GM19193 (cell line): Measurements from ENCODE around the gene KCND2.

Experiments used
- POLR2A ChIP-seq: IDR thresholded peaks from 4 replicates; pipeline ENCODE4 v1.6.1; 2011; ENCODE audit not compliant: insufficient read depth, insufficient read length; ENCODE audit errors: extremely low read depth

KCND2 gene

GRCh38 chr7:120717166-120717565, 444.2 kb downstream of the KCND2 start:
- no peak for TF ChIP-seq POLR2A

GRCh38 chr7:120718361-120718760, 445.4 kb downstream of the KCND2 start:
- TF ChIP-seq POLR2A: no peak

GRCh38 chr7:120720317-120720716, 447.3 kb downstream of the KCND2 start:
- no peak for TF ChIP-seq POLR2A

- no peak for TF ChIP-seq POLR2A
These were observed 450.8 kb downstream of the KCND2 start for GRCh38 chr7:120723465-120724385.

GRCh38 chr7:120724448-120724847, 451.5 kb downstream of the KCND2 start:
- no peak for TF ChIP-seq POLR2A

DNA sequence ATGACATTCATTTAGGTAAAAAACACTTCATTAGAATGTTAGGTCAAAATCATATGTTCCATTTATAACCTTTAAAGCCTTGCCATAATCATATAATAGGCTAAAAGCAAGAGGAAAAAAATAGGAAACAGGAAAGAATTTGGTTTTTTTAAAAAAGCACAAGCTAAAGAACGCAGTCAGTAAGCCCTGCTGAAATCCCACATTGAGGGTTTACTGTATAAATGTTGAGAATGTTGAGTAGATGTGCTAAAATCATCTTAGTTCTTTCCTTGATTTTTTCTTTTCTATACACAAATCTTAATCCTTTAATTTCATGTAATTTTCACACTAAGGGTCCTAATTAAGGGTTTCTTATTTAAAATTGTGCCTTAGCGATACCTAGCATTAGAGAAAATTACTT, 452.0 kb downstream of the KCND2 start:
- TF ChIP-seq POLR2A: no peak

GRCh38 chr7:120725376-120726039, 452.5 kb downstream of the KCND2 start:
- TF ChIP-seq POLR2A: no peak

DNA sequence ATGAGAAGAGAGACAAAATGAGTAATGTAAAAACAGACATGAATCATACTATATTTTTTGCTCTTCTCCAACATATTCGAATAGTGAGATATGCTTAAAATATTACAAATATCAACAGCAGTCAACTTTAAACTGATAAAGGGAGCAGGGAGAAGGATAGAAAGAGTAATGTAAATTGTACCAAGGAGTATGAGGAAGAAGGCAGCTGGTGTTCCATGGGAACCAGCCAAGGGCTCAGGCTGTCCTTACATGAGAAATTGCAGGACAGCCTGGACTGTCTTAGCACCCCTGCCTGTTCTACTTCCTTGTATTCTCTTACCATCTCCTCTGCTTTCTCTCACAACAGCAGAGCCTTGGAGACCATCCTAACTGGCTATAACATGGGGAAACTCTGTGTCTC, 456.3 kb downstream of the KCND2 start:
- TF ChIP-seq POLR2A: no peak

GRCh38 chr7:120731271-120731670, 458.3 kb downstream of the KCND2 start:
- TF ChIP-seq POLR2A: no peak

GRCh38 chr7:120732256-120732655, 459.3 kb downstream of the KCND2 start:
- TF ChIP-seq POLR2A: no peak

DNA sequence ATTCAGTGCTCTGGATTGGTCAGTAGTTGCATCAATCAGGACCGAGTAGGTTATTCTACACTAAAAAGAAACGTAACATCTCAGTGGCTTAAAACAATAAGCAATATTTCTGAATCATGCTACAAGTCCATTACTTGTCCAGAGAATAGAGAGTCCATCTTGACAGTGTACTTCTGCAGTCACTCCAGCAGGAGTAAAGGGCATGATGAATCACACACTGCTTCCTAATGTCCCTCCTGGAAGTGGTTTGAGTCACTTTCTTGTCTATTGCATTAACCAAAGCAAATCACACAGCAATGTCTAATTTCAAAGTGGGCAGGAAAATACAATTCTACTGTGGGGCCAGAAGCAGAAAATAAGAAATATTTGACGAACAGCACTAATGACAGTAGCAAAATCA, 460.2 kb downstream of the KCND2 start:
- TF ChIP-seq POLR2A: no peak

- no peak for TF ChIP-seq POLR2A
These were observed 460.9 kb downstream of the KCND2 start for GRCh38 chr7:120733835-120734234.

DNA sequence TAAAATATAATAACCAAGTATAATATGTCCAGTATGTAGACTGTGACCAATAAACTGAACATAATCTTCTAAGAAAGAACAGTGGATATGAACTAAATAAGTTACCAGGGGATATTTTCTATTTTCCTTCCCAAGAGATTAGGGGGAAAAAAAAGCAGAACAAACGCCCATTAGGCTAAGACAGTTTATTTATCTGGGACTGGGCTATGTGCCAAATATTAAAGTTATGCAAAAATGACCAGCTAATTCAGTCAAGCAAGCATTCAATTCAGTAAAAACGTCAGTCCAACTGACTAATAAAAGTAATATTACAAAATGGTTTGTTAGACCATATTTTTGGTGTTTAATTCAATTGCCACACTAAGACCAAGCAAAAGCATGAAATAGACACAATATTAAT, 462.8 kb downstream of the KCND2 start:
- TF ChIP-seq POLR2A: no peak

- TF ChIP-seq POLR2A: no peak
These were observed 465.8 kb downstream of the KCND2 start for GRCh38 chr7:120738816-120739215.

GRCh38 chr7:120740348-120740747, 467.4 kb downstream of the KCND2 start:
- no peak for TF ChIP-seq POLR2A

- no peak for TF ChIP-seq POLR2A
These were observed 468.5 kb downstream of the KCND2 start for GRCh38 chr7:120741371-120742042.

DNA sequence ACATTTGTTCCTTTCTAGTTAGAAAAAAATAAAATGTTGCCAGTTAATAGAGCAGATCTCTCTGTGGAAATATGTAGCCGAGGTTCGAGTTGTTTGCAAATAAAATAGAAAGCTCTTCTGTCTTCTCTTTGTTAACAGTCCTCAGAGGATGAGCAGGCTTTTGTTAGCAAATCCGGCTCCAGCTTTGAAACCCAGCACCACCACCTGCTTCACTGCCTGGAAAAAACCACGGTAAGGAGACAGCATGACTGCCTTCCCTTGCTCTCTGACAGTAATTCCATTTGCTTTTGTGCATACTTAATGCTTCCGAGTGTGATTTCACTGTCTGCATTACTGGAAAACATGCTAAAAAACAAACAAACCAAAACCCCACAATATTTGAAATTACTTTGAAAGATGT, 469.4 kb downstream of the KCND2 start:
- no peak for TF ChIP-seq POLR2A

- TF ChIP-seq POLR2A: no peak
These were observed 470.2 kb downstream of the KCND2 start for GRCh38 chr7:120743128-120743527.
